GM19438 (cell line): ENCODE data around the gene LRRC8D.
A peak's percentile ranks its signal among the peaks of the same experiment; 100 is the strongest.
"Not testable (repeated sequence)": the region's sequence is repeated elsewhere in the genome, so short reads cannot be mapped to it uniquely, and the experiment has no call there.

Source experiments
- ATAC-seq: cut with Tn5 transposase; IDR thresholded peaks from one replicate; pipeline ENCODE4 v1.9.1; 2021; ENCODE audit warnings: low read depth; ENCODE audit not compliant: unreplicated experiment

The LRRC8D gene

DNA sequence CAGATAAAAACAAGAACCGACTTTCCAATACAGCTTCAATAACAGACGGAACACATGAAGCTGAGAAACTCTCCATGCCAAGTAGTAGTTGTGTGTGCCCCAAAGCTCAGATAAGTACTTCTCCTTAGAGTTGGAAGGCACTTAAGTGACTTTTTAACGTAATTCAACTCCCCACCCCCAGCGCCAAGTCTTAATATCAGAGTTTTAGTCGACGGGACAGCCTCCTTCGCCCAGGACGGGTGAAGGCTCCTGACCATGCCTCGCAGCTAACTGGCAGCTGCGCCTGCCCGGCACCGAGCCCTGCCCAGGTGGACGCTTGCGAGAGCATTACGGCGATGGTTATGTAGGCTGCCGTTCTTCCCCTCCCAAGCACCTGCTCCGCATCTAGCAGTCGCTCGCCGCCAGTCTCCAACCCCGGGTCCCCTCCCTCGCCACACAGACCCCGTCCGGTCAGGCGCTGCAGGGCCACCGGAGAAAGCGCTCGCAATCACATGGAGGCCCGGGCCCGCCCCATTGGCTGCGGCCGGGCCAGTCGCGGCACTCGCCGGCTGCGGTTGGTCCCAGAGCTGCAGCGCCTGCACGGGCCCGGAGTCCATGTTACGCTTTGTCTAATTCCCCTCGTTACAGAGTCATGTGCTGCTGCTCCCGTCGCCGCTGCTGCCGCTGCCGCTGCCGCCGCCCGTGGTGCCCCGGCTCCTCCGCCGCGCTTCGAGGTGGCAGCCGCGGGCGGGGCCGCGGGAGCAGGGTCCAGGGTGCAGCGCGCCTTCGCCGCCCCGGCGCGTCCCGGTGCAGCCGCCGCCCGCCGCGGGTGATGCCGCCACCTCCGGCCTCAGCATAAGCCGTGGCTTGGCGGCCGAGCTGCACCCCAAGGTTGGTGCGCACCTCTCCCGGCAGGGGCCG is at the start of gene LRRC8D:
Gene LRRC8D, plus strand, starts transcription at position 611 of the 900 bp plus-strand sequence. CDS start 112,037 bp downstream, outside the sequence.
- ATAC-seq = peak; percentile 63

DNA sequence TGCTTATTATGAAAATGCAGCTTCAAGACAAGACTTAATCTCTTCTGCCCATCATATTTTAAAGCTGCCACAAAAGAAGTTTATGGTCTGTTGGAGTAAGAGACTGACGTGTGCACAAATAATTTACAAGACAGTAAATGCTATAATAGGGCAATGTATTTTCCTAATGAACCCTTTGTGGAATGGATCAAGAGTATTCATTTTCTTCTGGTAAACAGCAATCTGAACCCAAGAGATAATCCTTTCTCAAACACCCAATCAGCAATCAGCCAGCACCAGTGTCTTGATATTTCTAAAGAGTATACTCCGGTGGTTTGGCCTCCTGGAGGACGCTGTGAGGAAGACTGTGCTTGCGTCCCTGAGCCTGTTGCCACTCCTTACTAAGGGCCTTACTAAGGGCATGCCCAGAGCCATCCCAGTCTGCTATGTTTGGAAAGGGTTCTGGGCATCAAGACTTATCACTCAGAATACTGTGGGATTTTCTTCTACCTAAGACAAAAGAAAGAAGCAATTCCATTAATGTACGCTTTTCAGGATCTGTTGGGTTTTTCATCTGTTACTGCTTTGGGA is 48.8 kb upstream of the LRRC8D start:
- ATAC-seq = no peak

DNA sequence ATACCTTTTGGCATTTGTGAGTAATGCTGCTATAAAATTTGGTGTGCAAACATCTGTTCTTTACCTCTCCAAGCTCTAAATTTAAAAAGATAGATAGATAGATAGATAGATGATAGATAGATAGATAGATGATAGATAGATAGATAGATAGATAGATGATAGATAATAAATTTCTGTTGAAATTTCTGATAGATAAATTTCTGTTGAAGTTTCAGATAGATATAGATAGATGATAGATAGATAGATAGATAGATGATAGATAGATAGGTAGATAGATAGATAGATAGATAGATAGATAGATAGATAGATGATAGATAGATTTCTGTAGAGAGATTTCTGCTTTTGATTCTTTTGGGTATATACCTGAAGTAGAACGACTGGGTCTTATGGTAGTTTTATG is 44.7 kb upstream of the LRRC8D start:
- ATAC-seq = not testable (repeated sequence)

DNA sequence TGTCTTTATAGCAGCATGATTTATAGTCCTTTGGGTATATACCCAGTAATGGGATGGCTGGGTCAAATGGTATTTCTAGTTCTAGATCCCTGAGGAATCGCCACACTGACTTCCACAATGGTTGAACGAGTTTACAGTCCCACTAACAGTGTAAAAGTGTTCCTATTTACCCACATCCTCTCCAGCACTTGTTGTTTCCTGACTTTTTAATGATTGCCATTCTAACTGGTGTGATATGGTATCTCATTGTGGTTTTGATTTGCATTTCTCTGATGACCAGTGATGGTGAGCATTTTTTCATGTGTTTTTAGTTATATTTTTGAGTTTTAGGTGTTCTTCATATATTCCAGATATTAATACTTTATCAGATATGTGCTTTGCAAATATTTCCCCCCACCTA is 43.6 kb upstream of the LRRC8D start:
- not testable (repeated sequence) for ATAC-seq

DNA sequence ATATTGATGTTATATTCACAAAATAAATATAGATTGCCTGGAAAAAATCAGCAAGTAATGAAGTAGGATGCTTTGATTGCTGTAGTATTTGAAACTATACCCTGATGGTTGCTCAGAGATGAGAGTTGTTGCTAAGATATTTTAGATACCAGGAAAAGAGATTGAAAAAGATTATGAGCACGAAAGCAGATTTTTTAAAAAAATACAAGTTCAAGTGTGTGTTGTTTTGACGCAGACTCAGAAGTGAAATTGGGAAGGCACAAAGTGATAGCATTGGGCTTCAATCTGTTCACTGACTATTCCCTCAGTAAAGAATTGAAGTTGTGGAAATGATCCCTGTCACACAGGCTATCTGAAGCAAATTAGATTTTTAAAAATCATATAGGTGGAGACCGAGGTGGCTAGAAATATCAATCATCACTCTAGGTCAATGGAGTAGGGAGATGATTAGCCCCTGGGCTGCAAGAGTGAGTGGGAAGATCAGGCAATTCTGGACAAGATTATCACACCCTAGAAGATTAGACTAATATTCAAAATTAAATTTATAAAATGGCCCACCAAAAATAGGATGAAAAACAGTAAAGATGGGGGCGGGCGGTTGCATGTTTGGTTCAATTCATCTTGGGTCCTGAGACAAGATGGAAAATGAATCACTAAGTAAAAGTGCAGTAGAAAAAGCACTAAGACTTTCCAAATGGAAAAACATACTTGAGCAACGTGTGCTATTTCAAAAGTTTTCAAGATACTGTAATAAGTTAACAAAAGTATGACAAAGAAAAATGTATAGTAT is 41.5 kb upstream of the LRRC8D start:
- ATAC-seq = no peak

DNA sequence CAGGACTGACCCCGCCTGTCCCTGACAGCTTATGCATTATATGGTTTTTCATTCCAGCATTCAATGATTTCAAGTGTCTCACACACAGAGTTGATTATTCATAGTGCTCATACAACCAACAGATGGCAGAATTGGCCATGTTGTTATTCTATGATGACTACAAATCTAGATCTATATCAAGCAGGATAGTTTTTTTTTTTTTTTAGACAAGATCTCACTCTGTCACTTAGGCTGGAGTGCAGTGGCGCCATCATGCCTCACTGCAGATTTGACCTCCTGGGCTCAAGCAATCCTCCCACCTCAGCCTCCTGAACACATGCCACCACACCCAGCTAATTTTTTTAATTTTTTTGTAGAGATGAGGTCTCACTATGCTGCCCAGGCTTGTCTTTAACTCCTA is 40.1 kb upstream of the LRRC8D start:
- ATAC-seq = no peak

DNA sequence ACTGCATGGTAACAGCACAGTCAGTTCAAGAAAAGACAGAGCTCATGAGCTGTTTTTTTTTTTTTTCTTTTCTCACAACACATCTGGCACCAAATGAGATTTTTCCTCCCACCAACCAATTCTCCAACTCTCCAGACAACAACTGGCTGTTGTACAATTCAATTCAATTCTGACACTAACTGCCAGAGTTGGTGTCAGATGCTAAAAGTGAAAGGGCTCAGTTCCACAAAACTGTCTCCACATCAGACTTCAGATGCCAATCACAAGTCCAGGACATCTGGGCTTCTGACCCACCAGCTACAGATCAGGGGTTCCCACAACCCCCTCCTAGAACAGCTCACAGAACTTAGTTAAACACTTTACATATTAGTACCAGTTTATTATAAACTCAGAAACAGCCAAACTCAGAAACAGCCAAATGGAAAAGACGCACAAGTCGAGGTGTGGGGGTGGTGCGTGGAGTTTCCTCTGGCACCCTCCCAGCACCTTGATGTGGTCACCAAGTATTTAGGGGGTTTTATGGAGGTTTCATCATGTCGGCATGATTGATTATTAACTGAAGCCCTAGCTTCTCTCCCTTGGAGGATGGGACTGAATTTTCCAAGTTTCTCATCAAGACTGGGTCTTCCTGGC is 39.2 kb upstream of the LRRC8D start:
- ATAC-seq = peak; percentile 77

DNA sequence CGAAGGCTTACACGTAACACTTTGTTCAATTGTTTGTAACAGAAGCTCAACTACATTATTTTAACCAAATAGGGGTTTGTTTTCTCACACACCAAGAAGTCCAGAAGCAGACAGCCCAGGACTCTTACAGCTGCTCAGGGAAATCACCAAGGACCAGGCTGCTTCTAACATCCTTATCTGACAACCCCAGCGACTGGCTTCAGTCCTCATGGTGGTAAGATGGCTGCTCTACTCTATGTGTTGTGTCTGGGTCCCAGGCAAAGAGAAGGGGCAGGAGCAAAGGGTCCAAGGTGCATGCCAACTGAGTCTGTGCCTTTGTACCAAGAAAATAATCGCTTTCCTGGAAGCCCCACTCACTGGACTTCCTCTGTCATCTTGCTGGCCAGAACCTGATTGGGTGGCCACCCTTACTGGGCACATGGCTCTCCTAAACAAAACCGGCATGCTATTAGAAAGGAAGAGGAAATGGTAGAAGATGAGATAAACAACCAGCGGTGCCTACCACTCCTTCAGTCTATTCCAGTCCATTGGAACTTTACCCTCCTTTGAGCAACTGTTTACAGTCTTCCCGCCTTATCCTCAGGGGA is 34.1 kb upstream of the LRRC8D start:
- ATAC-seq = no peak

DNA sequence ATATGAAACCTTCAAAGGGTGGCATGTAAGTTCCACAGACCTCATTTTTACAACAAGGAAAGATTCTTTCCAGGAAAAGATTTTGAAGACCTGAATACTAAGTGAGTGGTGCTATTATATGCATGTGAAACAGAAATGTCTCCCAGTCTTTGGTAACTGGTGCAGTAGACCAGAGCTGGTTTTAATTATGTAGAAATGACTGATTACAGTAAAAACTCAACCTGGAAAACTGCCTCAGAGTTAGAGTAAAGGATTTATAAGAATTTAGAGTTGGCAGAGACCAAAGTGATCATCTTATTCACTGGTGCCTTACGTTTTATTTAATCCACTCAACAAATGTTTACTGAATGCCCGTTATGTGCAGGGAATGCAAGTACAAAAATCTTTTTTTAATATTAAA is 30.2 kb upstream of the LRRC8D start:
- ATAC-seq = no peak

DNA sequence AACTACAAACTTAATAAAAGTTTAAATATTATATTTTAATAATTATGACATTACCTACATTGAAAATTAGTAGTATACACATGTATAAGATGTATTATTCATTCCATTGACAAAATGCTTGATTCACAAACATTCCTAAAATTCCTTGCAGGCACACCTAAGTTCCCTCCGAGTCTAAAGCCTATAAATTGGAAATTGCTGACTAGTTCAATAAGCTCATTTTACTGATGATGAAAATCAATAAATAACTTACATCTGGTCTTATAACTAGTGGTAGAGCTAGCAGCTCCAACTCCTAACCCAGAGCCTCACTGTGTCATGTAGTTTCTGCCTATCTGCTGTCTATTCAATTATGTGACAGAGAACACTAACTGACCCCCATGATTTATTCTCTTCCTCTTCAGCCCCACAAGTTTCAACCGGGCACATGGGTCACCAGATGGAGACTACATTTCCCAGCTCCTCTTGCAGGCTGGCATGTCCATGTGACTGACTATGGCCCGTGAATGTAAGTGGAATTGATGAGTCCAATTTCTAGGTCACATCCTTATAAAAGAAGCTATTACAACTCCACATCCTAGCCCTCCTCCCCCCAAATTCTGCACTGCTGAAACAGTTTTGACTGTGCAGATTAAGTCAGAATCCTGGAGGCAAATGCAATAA is 29.6 kb upstream of the LRRC8D start:
- no peak for ATAC-seq

DNA sequence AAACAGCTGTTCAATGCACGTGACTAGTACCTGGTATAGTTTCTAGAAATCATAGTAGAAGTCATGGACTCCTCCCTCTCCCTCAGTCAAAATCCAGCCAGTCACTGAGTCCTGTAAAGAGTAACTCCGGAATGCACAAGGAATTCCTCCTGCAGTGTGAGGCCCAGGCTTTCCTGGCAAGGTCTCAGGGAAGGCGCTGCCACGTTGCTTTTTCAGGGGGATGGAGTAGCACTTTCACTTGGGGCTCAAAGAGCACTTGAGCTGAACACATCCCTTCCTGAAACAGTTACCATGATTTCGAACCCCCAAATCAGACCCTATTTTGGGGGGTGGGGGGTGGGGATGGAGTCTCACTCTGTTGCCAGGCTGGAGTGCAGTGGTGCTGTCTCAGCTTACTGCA is 26.4 kb upstream of the LRRC8D start:
- ATAC-seq = no peak

DNA sequence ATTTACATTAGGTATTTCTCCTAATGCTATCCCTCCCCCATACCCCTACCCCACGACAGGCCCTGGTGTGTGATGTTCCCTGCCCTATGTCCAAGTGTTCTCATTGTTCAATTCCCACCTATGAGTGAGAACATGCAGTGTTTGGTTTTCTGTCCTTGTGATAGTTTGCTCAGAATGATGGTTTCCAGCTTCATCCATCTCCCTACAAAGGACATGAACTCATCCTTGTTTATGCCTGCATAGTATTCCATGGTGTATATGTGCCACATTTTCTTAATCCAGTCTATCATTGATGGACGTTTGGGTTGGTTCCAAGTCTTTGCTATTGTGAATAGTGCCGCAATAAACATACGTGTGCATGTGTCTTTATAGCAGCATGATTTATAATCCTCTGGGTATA is 25.3 kb upstream of the LRRC8D start:
- ATAC-seq = not testable (repeated sequence)

DNA sequence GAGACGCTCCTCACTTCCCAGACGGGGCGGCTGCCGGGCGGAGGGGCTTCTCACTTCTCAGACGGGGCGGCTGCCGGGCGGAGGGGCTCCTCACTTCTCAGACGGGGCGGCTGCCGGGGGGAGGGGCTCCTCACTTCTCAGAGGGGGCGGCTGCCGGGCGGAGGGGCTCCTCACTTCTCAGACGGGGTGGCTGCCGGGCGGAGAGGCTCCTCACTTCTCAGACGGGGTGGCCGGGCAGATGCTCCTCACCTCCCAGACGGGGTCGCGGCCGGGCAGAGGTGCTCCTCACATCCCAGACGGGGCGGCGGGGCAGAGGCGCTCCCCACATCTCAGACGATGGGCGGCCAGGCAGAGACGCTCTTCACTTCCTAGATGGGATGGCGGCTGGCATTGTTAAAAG is 23.0 kb upstream of the LRRC8D start:
- not testable (repeated sequence) for ATAC-seq

DNA sequence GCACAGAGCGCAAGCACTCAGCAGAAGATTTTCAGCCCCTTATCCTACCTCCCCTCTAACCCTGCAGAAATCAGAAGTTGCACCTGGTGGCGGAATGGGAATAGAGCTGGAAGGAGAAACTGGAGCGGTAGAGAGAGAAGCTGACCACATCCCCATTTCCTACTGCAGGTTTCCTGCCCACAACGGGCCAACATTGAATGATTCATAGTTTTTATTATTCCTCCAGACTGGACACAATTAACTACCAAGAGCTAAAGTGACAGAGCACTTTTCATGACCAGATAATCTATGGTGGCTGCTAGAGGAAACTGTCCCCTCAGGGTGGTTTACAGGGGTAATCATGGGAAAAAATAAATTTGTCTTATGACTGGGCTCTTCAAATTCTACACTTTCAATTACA is 21.3 kb upstream of the LRRC8D start:
- ATAC-seq = no peak

DNA sequence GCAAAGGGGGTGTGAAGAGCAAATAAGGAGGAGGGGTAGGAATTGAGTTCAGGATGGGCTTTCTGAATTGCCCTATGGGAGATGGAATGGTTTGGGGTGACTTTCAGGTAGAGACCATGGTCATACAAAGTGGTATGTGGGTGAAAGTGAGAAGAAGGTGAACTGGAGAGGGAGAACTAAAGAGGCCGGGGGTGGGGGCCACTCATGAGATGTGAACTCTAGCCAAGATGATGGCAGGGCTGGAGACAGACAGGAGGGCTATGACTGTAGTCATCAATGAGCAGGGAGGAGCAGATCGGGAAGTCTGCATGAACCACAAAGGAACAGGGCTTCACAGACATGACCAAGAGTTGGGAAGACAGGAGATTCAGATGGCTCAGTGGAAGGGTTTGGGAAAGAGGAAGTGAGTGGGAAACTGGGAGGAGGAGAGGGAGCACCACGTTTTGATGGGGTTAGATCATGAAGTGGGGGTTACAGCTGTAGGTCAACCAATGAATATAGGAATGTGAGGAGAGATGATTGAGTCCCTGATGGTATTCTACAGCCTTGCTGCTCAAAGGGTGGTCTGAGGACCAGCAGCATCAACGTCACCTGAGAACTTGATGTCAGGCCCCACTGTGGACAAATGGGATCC is 20.7 kb upstream of the LRRC8D start:
- ATAC-seq = no peak

DNA sequence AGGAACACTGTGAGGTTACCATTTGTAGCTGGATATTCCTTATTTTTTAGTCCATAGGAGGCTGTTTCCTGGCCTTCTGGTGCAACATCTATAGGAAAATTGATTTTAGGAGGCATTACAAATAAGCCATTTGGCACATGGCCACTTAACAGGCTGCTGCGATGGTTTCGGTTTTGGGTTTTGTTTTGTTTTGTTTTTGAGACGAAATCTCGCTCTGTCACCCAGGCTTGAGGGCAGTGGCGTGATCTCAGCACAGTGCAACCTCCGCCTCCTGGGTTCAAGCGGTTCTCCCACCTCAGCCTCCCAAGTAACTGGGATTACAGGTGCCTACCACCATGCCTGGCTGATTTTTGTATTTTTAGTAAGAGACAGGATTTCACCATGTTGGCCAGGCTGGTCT is 20.1 kb upstream of the LRRC8D start:
- ATAC-seq = no peak

DNA sequence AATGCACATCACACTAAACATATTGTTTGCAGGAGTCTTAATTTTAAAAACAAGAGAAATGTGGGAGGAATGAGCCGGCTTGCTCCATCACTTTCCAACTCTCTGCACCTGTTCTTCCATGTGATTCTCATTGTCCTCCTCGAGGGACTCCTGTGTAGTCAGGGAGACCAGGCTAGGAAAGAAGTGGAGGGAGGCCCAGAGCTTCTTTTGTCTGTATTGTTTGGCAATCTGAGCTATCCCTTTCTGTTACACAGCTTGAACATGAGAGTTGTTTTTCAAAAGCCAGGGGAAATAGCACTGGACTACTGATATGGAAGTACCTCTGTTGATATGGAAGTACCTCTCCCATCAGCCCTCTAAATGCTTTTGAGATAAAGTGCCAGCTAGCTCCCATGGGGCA is 18.8 kb upstream of the LRRC8D start:
- no peak for ATAC-seq

DNA sequence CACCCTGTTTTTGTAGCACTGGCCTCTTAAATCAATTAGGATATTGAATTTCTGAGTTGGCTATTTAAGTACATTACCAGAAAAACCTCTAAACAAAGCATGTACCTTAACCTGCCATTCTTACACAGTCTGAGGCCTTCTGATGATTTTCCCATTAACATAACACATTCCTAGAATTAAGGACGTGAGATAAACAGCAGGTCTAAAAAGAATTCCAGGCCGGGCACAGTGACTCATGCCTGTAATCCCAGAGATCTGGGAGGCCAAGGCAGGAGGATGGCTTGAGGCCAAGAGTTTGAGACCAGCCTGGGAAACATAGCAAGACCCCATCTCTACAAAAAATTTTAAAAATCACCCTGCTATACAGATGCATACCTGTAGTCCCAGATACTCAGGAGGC is 18.0 kb upstream of the LRRC8D start:
- no peak for ATAC-seq

DNA sequence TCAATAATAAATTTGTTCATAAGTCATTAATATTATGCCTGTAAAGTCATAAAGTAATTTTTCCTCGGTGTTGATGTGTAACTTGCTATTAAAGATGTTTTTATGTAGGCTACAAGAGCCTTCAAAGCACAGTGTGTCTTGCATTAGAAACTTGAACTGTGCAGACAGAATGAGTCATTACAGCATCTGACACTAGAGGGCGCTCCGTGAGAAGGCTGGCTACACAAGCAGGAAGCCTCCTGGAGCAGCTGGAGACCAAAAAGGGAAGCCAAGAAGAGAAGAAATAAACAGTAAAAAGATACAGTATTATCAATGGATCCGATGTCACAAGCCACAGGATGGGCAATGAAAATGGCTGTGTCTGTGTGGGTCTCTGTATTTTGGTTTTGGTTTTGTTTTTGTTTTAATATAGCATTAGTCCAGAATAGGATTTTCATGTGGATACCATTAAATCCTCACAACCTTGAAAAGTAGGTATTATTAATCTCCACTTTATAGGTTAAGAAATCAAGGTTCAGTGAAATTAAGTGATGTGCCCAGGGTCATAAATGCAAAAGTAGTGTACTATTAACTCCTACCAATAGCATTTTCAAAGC is 16.1 kb upstream of the LRRC8D start:
- peak; percentile 83 for ATAC-seq
